IMR-90 (cell line): ENCODE measurements around the gene OR1C1. TPM values are rescaled to one million over a fixed set of nuclear protein-coding genes. Genes with fewer than 3 reads are reported as not detected.

Source experiments
- polyA plus RNA-seq, 3 experiments: library from polyadenylated mRNA; depleted of rRNA; stranded (reverse); fragments of >200 nt; gene quantifications; 2 replicates each; pipeline ENCODE4 v1.2.3, GENCODE V29; 2012; ENCODE audit warnings: low replicate concordance in 1 of 3
- total RNA-seq: library from RNA; depleted of rRNA; stranded (reverse); fragments of >200 nt; gene quantifications from 2 replicates; pipeline ENCODE4 v1.2.3, GENCODE V29; 2012; rRNA removed

OR1C1 gene
- total and polyA plus RNA-seq, 2 of the 4 experiments (the other 2 are of a cell fraction), result not detected

Other genes starting within 250 kb of the OR1C1 start
- not detected in 2 replicates for gene OR2C3, start 224.1 kb downstream of the OR1C1 start, total RNA-seq
- not detected in 2 replicates for gene OR2C3, start 224.1 kb downstream of the OR1C1 start, polyA plus RNA-seq (2012; rRNA removed)
- gene GCSAML, start 211.4 kb downstream of the OR1C1 start, total RNA-seq, result not detected in 2 replicates
- not detected in 2 replicates for gene GCSAML, start 211.4 kb downstream of the OR1C1 start, polyA plus RNA-seq (2012; rRNA removed)
- gene OR2G2, start 172.2 kb downstream of the OR1C1 start, total RNA-seq, result not detected in 2 replicates
- gene OR2G2, start 172.2 kb downstream of the OR1C1 start, polyA plus RNA-seq (2012; rRNA removed), result not detected in 2 replicates
- not detected in 2 replicates for gene OR2G3, start 155.0 kb downstream of the OR1C1 start, total RNA-seq
- gene OR2G3, start 155.0 kb downstream of the OR1C1 start, polyA plus RNA-seq (2012; rRNA removed), result not detected in 2 replicates
- gene OR13G1, start 80.8 kb downstream of the OR1C1 start, total RNA-seq, result not detected in 2 replicates
- not detected in 2 replicates for gene OR13G1, start 80.8 kb downstream of the OR1C1 start, polyA plus RNA-seq (2012; rRNA removed)
- not detected in 2 replicates for gene OR6F1, start 43.9 kb downstream of the OR1C1 start, total RNA-seq
- gene OR6F1, start 43.9 kb downstream of the OR1C1 start, polyA plus RNA-seq (2012; rRNA removed), result not detected in 2 replicates
- gene OR14K1, start 21.9 kb downstream of the OR1C1 start, total RNA-seq, result not detected in 2 replicates
- not detected in 2 replicates for gene OR14K1, start 21.9 kb downstream of the OR1C1 start, polyA plus RNA-seq (2012; rRNA removed)
- not detected in 2 replicates for gene OR14A2, start 12.4 kb downstream of the OR1C1 start, total RNA-seq
- not detected in 2 replicates for gene OR14A2, start 12.4 kb downstream of the OR1C1 start, polyA plus RNA-seq (2012; rRNA removed)
- not detected in 2 replicates for gene OR14A16, start 63.6 kb upstream of the OR1C1 start, total RNA-seq
- gene OR14A16, start 63.6 kb upstream of the OR1C1 start, polyA plus RNA-seq (2012; rRNA removed), result not detected in 2 replicates
- not detected in 2 replicates for gene OR11L1, start 81.3 kb upstream of the OR1C1 start, total RNA-seq
- gene OR11L1, start 81.3 kb upstream of the OR1C1 start, polyA plus RNA-seq (2012; rRNA removed), result not detected in 2 replicates
- gene TRIM58, start 96.6 kb upstream of the OR1C1 start, total RNA-seq, result 0.54 and 1.1 TPM in 2 replicates
- 0.79 and 0.91 TPM in 2 replicates for gene TRIM58, start 96.6 kb upstream of the OR1C1 start, polyA plus RNA-seq (2012; rRNA removed)
- 0.28 and 0.54 TPM in 2 replicates for gene OR2W3, start 135.0 kb upstream of the OR1C1 start, total RNA-seq
- gene OR2W3, start 135.0 kb upstream of the OR1C1 start, polyA plus RNA-seq (2012; rRNA removed), result 0.63 and 0.90 TPM in 2 replicates
- not detected in 2 replicates for gene OR2T8, start 159.7 kb upstream of the OR1C1 start, total RNA-seq
- not detected in 2 replicates for gene OR2T8, start 159.7 kb upstream of the OR1C1 start, polyA plus RNA-seq (2012; rRNA removed)
- not detected in 2 replicates for gene OR2AJ1, start 164.3 kb upstream of the OR1C1 start, total RNA-seq
- not detected in 2 replicates for gene OR2AJ1, start 164.3 kb upstream of the OR1C1 start, polyA plus RNA-seq (2012; rRNA removed)
- gene OR2L8, start 188.3 kb upstream of the OR1C1 start, total RNA-seq, result not detected in 2 replicates
- gene OR2L8, start 188.3 kb upstream of the OR1C1 start, polyA plus RNA-seq (2012; rRNA removed), result not detected in 2 replicates
- not detected in 2 replicates for gene OR2AK2, start 204.7 kb upstream of the OR1C1 start, total RNA-seq
- not detected in 2 replicates for gene OR2AK2, start 204.7 kb upstream of the OR1C1 start, polyA plus RNA-seq (2012; rRNA removed)